ENCODE data around the gene HDAC6.

- TF ChIP-seq CTCF (IDR thresholded peaks at IDR 0.05) (no peak), POLR2A (IDR thresholded peaks at IDR 0.05) (no peak)
Observed at GRCh38 chrX:48787505-48788443, 14.1 kb upstream of the HDAC6 start.
